K562 (cell line): ENCODE measurements around the gene ZGLP1. TPM values are rescaled to one million over a fixed set of nuclear protein-coding genes. Genes with fewer than 3 reads are reported as not detected.

ENCODE experiments used
- ETS2 ChIP-seq: IDR thresholded peaks from 2 replicates; pipeline ENCODE4 v1.6.1; 2016; ENCODE audit warnings: borderline replicate concordance, missing genetic modification characterization, mild to moderate bottlenecking, moderate library complexity, missing compliant biosample characterization; ENCODE audit not compliant: poor library complexity, severe bottlenecking
- FOSL1 ChIP-seq: fragments of 200-800 bp; sonication (Bioruptor generic); conservative IDR thresholded peaks from 2 replicates; pipeline ENCODE4 v1.6.1; 2016; ENCODE audit warnings: missing genetic modification characterization, missing compliant biosample characterization
- POLR2B ChIP-seq: fragments of 450-650 bp; IDR thresholded peaks from 2 replicates; pipeline ENCODE4 v1.6.1; 2018; ENCODE audit warnings: low read depth; ENCODE audit not compliant: partially characterized antibody
- SP2 ChIP-seq: IDR thresholded peaks from 2 replicates; pipeline ENCODE4 v1.6.1; 2011; ENCODE audit warnings: mild to moderate bottlenecking, low read depth, low read length, moderate library complexity; ENCODE audit not compliant: poor library complexity, severe bottlenecking; ENCODE audit errors: extremely low read depth
- SRSF7 ChIP-seq: fragments of 200-400 bp; formaldehyde crosslinking; optimal IDR thresholded peaks from 2 replicates; pipeline ENCODE3; 2017; ENCODE audit warnings: mild to moderate bottlenecking, low read depth, low read length
- ZC3H4 ChIP-seq: sonication (generic); formaldehyde crosslinking; IDR thresholded peaks from 2 replicates; pipeline ENCODE4 v1.9.0; 2021; ENCODE audit warnings: missing genetic modification reagents, borderline replicate concordance
- polyA plus RNA-seq, 8 experiments: library from polyadenylated mRNA; depleted of rRNA in 4 of 8; stranded (reverse) in 5 of 8; unstranded in 3 of 8; fragments of >200 nt; fragmentation: Nextera tagmentation in 2 of 8; fragmentation: Illumina TruSeq in 1 of 8; extraction: Ambion mirVana in 2 of 8; extraction: Trizol in 1 of 8; gene quantifications; 2 replicates each; pipeline versions ENCODE4 v1.2.1 to v1.2.3, GENCODE V29; 2011 to 2014; ENCODE audit warnings: inconsistent platforms in 1 of 8, missing spikeins in 1 of 8
- total RNA-seq, 7 experiments: library from RNA; depleted of rRNA in 6 of 7; stranded (reverse); fragments of >200 nt in 6 of 7; fragmentation: Illumina TruSeq in 2 of 7; extraction: Trizol in 2 of 7; gene quantifications; 2 replicates each; pipeline versions ENCODE4 v1.2.1 to v1.2.3, GENCODE V29; 2011 to 2021; ENCODE audit warnings: low replicate concordance in 1 of 7
- TF ChIP-seq, protein P1 (sequence below): IDR thresholded peaks from 2 replicates; pipeline ENCODE4 v1.6.1; 2014; ENCODE audit warnings: antibody characterized with exemption
- TF ChIP-seq, protein P2 (sequence below): fragments of 450-650 bp; IDR thresholded peaks from 2 replicates; pipeline ENCODE4 v1.6.1; 2018; ENCODE audit not compliant: partially characterized antibody
- TF ChIP-seq, protein P3 (sequence below): sonication (generic); formaldehyde crosslinking; IDR thresholded peaks from 2 replicates; pipeline ENCODE4 v1.8.0; 2022; ENCODE audit warnings: mild to moderate bottlenecking, missing genetic modification reagents

Gene ZGLP1
- total and polyA plus RNA-seq, 9 of the 15 experiments (the other 6 are each of a cell fraction or from before 2014, with no cell fraction given), result 0.24 to 4.5 (median 2.2) TPM

DNA sequence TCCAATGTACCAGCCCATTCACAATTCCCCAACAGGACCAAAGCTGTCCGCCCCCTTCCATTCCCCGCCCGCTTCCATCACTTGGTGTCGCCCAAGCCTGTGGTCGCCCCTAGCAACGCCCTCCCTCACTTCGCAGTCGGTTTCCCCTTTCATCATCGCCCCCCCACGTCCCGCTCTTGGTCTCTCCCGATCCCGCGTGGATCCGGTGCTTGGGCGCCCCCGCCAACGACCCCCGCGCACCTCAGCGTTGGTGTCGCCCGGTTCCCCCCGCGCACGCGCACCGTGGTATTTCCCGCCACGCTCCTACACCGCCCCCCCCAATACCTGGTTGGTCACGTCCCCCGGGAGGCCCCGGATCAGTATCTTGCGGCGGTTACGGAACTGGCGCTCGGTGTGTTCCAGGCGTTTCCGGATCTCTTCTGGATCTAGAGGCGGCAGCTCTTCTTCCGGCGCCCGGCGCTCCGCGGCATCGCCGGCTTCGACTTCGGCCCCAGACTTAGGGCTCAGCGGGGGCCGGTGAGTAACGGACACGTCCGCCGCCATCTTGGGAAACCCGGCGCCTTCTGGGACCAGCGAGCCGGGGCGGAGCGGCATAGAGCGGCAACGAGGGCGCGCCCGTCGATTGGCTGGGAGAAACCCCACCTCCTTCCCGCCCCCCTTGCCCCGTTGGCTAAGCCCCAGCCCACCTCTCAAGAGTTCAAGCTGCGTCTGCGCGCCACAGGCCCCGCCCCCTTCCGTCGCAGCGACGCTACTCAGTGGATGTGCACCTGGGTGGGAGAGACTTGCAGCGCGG is 23.5 kb upstream of the ZGLP1 start, which contains the start of gene RAVER1 (continued):
- TF ChIP-seq, protein P1, sequence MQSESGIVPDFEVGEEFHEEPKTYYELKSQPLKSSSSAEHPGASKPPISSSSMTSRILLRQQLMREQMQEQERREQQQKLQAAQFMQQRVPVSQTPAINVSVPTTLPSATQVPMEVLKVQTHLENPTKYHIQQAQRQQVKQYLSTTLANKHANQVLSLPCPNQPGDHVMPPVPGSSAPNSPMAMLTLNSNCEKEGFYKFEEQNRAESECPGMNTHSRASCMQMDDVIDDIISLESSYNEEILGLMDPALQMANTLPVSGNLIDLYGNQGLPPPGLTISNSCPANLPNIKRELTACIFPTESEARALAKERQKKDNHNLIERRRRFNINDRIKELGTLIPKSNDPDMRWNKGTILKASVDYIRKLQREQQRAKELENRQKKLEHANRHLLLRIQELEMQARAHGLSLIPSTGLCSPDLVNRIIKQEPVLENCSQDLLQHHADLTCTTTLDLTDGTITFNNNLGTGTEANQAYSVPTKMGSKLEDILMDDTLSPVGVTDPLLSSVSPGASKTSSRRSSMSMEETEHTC, result peak; percentile 47; the same call in 1 of the 2 replicates
- TF ChIP-seq SRSF7 (no peak), POLR2B (peak; percentile 92), ETS2 (tag) (no peak), FOSL1 (tag) (no peak; the same call in 1 of the 2 replicates), SP2 (no peak), ZC3H4 (CRISPR knock-in tag) (peak; percentile 73; the same call in 1 of the 2 replicates)
- TF ChIP-seq, protein P2, sequence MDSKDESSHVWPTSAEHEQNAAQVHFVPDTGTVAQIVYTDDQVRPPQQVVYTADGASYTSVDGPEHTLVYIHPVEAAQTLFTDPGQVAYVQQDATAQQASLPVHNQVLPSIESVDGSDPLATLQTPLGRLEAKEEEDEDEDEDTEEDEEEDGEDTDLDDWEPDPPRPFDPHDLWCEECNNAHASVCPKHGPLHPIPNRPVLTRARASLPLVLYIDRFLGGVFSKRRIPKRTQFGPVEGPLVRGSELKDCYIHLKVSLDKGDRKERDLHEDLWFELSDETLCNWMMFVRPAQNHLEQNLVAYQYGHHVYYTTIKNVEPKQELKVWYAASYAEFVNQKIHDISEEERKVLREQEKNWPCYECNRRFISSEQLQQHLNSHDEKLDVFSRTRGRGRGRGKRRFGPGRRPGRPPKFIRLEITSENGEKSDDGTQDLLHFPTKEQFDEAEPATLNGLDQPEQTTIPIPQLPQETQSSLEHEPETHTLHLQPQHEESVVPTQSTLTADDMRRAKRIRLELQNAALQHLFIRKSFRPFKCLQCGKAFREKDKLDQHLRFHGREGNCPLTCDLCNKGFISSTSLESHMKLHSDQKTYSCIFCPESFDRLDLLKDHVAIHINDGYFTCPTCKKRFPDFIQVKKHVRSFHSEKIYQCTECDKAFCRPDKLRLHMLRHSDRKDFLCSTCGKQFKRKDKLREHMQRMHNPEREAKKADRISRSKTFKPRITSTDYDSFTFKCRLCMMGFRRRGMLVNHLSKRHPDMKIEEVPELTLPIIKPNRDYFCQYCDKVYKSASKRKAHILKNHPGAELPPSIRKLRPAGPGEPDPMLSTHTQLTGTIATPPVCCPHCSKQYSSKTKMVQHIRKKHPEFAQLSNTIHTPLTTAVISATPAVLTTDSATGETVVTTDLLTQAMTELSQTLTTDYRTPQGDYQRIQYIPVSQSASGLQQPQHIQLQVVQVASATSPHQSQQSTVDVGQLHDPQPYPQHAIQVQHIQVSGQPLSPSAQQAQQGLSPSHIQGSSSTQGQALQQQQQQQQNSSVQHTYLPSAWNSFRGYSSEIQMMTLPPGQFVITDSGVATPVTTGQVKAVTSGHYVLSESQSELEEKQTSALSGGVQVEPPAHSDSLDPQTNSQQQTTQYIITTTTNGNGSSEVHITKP, result peak; percentile 99
- TF ChIP-seq, protein P3, sequence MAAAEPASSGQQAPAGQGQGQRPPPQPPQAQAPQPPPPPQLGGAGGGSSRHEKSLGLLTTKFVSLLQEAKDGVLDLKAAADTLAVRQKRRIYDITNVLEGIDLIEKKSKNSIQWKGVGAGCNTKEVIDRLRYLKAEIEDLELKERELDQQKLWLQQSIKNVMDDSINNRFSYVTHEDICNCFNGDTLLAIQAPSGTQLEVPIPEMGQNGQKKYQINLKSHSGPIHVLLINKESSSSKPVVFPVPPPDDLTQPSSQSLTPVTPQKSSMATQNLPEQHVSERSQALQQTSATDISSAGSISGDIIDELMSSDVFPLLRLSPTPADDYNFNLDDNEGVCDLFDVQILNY (CRISPR knock-in tag), result peak; percentile 80
